Iris pigment epithelial cell (primary cell): ENCODE results near the gene USP53.
"Not testable (repeated sequence)": the region's sequence is repeated elsewhere in the genome, so short reads cannot be mapped to it uniquely, and the experiment has no call there.

Experiments used
- DNase-seq: peaks from one replicate; pipeline ENCODE4 v3.0.0-alpha.2; 2011; ENCODE audit warnings: low read depth

Gene USP53

DNA sequence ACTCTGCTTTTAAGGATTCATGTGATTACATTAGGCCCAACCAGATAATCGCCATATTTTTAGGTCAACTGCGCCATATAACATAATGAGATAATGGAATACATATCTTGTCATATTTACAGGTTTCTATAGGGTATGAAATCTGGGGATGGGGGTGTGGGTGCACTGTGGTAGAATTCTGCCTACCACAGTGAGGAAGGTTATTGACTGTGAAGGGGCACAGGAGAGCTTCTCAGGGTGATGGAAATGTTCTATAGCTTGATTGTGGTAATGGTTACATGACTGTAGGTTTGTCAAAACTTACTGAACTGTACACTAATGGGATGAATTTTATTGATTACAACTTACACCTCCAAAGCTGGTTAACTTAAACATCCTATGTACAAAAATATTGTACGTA lies 15.9 kb downstream of the USP53 start:
- no peak for DNase-seq

DNA sequence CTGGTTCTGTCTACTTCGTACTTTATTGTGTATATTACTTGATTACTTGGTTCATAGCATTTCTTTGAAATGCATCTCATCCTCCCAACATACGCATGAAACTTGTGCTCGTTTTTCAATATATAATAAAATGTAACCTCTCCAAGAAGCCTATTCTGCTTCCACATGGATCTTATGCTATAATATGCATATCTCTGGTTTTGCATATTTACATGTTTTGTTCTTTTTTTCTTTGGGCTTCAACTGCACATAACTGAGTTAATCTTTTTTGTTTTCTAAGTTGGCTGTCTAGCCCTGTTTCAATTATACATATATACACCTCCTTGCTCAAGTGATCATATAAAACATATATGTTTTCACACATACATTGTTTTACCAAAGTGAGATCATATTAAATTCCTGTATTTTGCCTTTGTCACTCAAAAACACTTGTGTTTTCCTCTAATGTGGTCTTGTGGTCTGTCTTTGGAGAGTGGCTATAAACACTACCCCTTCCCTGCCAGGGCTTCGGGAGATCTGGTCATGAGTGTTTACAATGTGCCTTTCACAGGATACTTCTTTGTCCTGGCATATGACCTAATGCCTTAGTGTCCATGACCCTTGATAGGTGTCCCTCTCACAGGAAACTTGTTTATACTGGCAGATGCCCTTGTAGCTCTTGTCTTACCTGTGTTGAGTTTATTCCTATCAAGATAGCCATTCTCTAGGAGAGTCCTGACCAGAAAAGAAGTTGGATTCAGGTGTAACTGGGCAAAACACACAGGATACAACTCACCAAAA lies 17.6 kb downstream of the USP53 start:
- no peak for DNase-seq

GRCh38 chr4:119231491-119231890 lies 19.0 kb downstream of the USP53 start:
- no peak for DNase-seq

DNA sequence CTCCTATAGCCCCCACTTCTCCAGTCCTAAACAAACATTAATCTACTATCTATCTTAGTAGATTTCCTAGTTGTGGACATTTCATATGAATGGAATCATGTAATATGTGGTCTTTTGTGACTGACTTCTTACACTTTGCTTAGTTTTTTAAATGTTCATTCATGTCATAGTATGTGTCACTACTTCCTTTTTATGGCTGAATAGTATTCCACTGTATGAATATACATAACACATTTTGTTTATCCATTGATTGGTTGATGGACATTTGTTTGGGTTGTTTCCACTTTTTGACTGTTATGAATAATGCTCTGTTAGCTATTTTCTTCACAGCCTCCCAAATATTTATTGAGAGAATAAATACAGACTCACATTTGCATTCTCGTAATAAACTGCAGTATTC lies 19.8 kb downstream of the USP53 start:
- DNase-seq: no peak

DNA sequence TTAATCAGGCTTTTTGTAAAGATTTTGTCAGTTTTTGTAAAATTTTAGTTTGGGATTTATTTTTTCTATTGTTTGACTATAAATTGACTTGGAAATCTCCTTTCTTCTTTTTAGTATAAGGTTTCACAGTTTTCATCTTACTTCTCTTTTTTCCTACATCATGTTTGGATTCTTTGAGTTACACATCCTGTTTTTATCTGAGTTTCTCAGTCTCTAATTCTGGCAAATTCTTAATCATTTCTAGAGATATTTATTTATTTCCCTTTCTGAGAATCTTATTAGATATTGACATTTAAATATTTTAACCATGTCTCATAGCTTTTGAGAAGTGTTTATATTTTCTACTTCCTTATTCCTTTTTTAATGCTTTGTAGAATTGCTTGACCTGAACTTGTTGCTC lies 20.7 kb downstream of the USP53 start:
- no peak for DNase-seq

DNA sequence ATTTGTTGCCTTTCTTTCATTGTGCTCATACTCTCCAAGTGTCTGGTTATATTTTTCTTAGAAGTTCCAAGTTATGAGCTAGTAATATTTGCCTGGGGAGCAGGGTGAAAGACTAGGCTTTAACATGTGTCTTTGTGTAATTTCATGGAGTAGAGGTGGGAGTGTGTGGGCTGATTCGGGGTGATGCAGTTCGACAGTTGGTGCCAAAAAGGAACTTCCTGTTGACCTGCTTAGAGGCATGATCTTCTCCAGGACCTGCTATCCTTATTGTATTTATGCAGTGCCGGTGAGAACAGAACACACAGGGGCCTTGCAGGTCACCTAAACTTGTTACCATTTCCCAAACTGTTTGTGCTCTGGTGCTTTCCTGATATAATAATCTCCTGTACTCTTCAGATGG lies 21.2 kb downstream of the USP53 start:
- peak; percentile 37 for DNase-seq

- no peak for DNase-seq
Measured at GRCh38 chr4:119237201-119237600, 24.7 kb downstream of the USP53 start.

- no peak for DNase-seq
Measured at GRCh38 chr4:119237642-119238041, 25.1 kb downstream of the USP53 start.

GRCh38 chr4:119238068-119238722 lies 25.7 kb downstream of the USP53 start:
- no peak for DNase-seq

DNA sequence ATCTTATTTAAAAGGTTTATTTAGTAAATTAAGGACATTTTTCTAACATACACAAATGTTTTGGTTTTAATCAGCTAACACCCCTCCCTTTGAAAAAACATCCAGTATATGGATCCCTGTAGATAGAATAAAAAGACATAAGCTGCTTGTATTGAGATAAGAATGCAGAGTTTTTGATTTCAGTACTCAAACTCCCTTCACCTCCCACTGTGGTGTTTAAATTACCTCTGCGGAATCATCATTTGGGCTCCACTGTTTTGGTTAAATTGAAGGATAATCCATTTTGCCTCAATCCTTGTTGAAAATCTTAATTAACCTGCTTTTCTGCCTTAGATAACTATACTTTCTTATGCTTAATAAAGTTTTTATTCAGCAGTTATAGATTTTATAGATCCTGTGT lies 27.6 kb downstream of the USP53 start:
- no peak for DNase-seq

- no peak for DNase-seq
Measured at GRCh38 chr4:119240568-119240967, 28.1 kb downstream of the USP53 start.

DNA sequence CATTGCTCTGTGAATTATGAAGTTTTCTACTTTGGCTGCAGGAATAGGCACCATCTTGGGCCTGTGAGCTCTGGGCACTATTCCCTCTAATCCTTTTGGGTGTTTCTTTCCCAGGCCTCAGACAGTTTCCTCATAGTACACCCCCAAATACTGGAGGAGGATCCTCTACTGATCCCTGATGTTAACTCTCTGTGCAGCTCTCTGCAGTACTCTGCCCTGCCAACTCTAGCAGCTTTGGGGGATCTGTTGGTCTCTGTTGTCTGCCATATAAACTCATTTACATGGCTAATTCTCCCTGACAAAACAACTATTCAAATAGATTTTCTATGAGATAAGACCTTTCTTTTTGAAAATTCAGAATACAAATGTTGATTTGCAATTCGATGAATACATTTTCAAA lies 29.9 kb downstream of the USP53 start:
- DNase-seq: no peak

DNA sequence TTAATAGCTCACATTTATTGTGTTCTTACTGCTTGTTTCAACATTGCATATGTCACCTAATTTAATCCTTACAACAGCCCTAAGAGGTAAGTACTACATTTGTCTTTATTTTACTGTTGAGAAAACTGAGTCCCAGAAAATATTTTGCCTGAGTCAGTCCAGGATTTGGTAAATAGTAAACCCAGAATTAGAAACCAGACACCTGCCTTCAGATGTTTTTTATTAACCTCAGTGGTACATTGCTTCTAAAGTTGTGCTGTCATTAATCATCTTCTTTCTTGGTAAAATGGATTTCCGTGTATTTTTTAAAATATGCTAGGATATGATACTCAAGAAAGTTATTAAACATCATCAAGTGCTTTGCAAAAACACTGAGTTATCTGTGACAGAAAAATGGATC lies 31.4 kb downstream of the USP53 start:
- no peak for DNase-seq

DNA sequence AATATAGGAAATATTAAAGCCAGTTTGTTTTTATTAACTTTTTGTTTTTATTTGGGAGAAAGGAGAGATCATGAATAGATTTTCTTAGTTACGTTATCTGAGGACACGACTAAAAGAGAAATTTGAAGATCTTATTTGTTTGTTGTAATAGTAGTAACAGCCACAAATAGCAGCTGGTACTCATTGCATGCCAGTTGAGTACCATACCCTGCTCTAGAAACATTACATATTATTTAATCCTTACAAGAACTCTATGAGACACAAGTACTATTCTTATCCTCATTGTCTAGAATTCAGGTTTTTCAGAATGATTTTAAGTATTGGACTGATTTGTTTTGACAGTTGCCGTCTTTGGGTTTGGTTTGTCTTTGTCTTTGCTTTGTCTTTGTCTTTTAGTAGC lies 31.8 kb downstream of the USP53 start:
- DNase-seq: no peak

- DNase-seq: no peak
Measured at GRCh38 chr4:119244832-119245231, 32.3 kb downstream of the USP53 start.

GRCh38 chr4:119246177-119246733 lies 33.7 kb downstream of the USP53 start:
- no peak for DNase-seq

DNA sequence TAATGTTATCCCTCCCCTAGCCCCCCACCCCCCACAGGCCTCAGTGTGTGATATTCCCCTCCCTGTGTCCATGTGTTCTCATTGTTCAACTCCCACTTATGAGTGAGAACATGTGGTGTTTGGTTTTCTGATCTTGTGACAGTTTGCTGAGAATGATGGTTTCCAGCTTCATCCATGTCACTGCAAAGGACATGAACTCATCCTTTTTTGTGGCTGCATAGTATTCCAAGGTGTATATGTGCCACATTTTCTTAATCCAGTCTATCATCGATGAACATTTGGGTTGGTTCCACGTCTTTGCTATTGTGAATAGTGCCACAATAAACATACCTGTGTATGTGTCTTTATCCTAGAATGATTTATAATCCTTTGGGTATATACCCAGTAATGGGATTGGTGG lies 38.5 kb downstream of the USP53 start:
- not testable (repeated sequence) for DNase-seq

GRCh38 chr4:119255223-119255622 lies 42.7 kb downstream of the USP53 start:
- DNase-seq: not testable (repeated sequence)

DNA sequence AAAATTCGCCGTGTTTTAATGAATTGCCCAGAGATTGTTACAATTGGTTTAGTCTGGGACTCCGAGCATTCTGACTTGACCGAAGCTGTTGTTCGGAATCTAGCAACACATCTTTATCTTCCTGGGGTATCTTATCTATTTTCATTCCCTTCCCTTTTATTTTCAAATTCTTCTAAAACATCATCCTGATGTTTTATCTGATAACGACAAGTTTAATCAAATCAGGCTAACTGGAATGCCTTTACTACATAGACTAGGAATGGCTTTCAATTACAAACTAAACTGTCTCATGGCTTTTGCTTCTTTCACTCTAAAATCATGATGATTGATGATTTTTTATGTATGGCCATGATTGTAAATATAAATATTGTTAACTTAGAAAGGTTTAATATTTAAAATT lies 48.0 kb downstream of the USP53 start:
- DNase-seq: no peak

- DNase-seq: peak; percentile 19
Measured at GRCh38 chr4:119261986-119262385, 49.5 kb downstream of the USP53 start.

DNA sequence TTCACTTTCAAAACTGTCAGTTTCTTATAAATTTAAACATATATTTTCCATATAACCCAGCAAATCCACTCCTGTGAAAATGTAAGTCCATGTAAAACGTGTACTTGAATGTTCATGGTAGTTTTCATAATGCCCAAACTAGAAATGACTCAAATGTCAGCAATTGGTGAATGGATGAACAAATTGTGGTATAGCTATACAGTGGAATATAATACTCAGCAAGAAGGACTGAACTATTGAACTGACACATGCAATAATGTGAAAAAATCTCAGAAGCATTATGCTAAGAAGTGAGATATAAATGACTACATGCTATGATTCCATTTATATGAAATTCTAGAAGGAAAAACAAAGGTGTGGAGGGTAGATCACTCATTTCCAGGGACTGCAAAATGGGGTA lies 52.2 kb downstream of the USP53 start:
- DNase-seq: no peak

- DNase-seq: no peak
Measured at GRCh38 chr4:119266153-119266552, 53.6 kb downstream of the USP53 start.

DNA sequence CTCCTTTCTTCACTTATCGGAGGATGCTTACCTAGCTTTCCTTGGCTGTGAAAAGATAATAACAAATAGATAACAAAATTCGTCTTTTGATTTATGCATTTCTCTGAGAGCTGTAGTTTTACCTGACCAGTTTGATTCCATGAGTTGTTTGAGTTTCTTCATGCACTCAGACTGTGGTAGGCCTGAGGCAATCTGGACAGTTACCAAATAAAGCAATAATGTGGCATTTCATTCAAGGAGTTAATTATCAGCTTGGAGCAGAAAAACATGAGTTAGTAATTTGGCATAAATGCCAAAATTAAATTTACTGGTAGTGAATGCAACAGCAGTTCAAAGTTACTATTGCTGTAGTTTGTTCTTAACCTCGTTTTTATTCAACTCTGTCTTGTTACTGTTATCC lies 56.0 kb downstream of the USP53 start:
- DNase-seq: no peak
